Thyroid gland (tissue), 4 donors: ENCODE results near the gene COL12A1.

Experiments used
- CTCF ChIP-seq, 6 experiments: fragments of 200-600 bp in 3 of 6; fragments of 450-650 bp in 3 of 6; sonication (generic) in 3 of 6; IDR thresholded peaks; one replicate each; pipeline ENCODE4 v1.5.1; 2016 to 2019; ENCODE audit warnings: antibody characterized with exemption in 6 of 6, mild to moderate bottlenecking in 2 of 6, inconsistent platforms in 1 of 6, moderate library complexity in 1 of 6
- POLR2A ChIP-seq, 2 donors: fragments of 450-650 bp; IDR thresholded peaks; one replicate each; pipeline ENCODE4 v1.6.1; 2017; ENCODE audit warnings: antibody characterized with exemption in 2 of 2, mild to moderate bottlenecking in 2 of 2, moderate library complexity in 1 of 2

GRCh38 chr6:75150685-75151412 lies 55.0 kb downstream of the COL12A1 start:
- no peak for TF ChIP-seq CTCF (IDR thresholded peaks at IDR 0.05)
- no peak for TF ChIP-seq POLR2A (IDR thresholded peaks at IDR 0.05)
